Lower lobe of right lung (tissue), 2 donors: ENCODE data around the gene LENG8. TPM values are rescaled to one million over a fixed set of nuclear protein-coding genes. Genes with fewer than 3 reads are reported as not detected.

ENCODE experiments used
- ATAC-seq, 2 donors: fragments of 200-7000 bp; cut with Tn5 transposase; one replicate each; pipeline ENCODE4 v1.9.1; 2020 to 2022; ENCODE audit warnings: mild to moderate bottlenecking in 2 of 2, moderate library complexity in 2 of 2
- DNase-seq: peaks from one replicate; pipeline ENCODE4 v3.0.0-alpha.2; 2020
- H3K27ac ChIP-seq: fragments of 200-600 bp; one replicate; pipeline ENCODE4 v1.8.0; 2022
- H3K27me3 ChIP-seq: fragments of 200-600 bp; one replicate; pipeline ENCODE4 v1.8.0; 2022; ENCODE audit warnings: low read depth
- H3K36me3 ChIP-seq: fragments of 200-600 bp; one replicate; pipeline ENCODE4 v1.8.0; 2022; ENCODE audit warnings: mild to moderate bottlenecking
- H3K4me1 ChIP-seq: fragments of 200-600 bp; one replicate; pipeline ENCODE4 v1.8.0; 2022
- H3K4me3 ChIP-seq: fragments of 200-600 bp; one replicate; pipeline ENCODE4 v1.8.0; 2022; ENCODE audit warnings: mild to moderate bottlenecking
- H3K9me3 ChIP-seq: fragments of 200-600 bp; one replicate; pipeline ENCODE4 v1.8.0; 2022
- intact Hi-C: fragments of 100-400 bp; cut with DNase I; formaldehyde crosslinking; loops from one replicate; pipeline ENCODE4 v1.11.0; 2022
- total RNA-seq: library from RNA; stranded (reverse); fragmentation: NEBNext Ultra II Directional; extraction: Animal tissue kit (Norgen Biotek cat#: 25700); gene quantifications from one replicate; pipeline ENCODE4 v1.2.1, GENCODE V29; 2021
- TF ChIP-seq, protein P1 (sequence below): fragments of 200-600 bp; IDR thresholded peaks from one replicate; pipeline ENCODE4 v1.8.0; 2022; ENCODE audit warnings: antibody characterized with exemption, mild to moderate bottlenecking
- donor health status: DM: no; HTN: yes; CAD: no; lungs with severe emphysema.

The LENG8 gene
- total RNA-seq, 1 donor from 2014 or later: 183 TPM

DNA sequence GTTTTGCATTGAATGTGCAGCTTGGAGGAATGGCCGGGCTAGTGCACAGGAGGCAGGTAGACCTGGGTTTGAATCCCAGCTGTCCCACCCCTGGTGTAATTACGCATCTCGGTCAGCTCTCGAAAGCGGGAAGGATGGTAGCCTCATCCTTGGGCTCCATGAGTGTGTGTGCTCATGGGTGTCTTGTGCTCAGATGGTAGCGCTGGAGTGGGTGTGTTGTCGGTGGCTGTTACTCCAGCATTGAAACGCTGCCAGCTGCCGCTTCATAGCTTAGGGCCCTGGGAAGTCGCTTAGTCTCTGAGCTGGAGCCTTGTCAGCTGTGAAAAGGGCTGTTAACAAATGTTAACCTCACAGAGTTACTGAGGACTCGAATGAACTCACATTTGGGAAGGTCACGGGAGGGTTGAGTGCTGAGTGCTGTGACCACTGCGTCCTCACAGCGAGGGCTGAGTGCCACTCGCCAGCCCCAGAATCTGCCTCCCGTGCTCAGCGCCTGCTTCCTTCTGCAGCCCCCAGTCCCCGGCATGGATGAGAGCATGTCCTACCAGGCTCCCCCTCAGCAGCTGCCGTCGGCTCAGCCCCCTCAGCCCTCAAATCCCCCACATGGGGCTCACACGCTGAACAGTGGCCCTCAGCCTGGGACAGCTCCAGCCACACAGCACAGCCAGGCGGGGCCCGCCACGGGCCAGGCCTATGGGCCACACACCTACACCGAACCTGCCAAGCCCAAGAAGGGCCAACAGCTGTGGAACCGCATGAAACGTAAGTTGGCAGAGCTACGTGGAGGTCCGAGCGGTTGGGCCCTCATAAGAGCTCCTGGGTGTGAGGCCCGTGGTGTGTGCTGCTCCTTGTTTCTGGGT lies 5.2 kb downstream of the LENG8 start:
- Histone ChIP-seq H3K27ac (no peak overlapping the region), H3K4me1 (peaks cover 32% of the 10 kb centered on the region), H3K9me3 (no peaks in the 10 kb centered on the region), H3K36me3 (peaks cover 85% of the 10 kb centered on the region), H3K4me3 (no peak overlapping the region), H3K27me3 (no peaks in the 10 kb centered on the region)
- DNase-seq (no peak), ATAC-seq (no peak)
- intact Hi-C loops: no loop called here
- TF ChIP-seq, protein P1, sequence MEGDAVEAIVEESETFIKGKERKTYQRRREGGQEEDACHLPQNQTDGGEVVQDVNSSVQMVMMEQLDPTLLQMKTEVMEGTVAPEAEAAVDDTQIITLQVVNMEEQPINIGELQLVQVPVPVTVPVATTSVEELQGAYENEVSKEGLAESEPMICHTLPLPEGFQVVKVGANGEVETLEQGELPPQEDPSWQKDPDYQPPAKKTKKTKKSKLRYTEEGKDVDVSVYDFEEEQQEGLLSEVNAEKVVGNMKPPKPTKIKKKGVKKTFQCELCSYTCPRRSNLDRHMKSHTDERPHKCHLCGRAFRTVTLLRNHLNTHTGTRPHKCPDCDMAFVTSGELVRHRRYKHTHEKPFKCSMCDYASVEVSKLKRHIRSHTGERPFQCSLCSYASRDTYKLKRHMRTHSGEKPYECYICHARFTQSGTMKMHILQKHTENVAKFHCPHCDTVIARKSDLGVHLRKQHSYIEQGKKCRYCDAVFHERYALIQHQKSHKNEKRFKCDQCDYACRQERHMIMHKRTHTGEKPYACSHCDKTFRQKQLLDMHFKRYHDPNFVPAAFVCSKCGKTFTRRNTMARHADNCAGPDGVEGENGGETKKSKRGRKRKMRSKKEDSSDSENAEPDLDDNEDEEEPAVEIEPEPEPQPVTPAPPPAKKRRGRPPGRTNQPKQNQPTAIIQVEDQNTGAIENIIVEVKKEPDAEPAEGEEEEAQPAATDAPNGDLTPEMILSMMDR: no peak

DNA sequence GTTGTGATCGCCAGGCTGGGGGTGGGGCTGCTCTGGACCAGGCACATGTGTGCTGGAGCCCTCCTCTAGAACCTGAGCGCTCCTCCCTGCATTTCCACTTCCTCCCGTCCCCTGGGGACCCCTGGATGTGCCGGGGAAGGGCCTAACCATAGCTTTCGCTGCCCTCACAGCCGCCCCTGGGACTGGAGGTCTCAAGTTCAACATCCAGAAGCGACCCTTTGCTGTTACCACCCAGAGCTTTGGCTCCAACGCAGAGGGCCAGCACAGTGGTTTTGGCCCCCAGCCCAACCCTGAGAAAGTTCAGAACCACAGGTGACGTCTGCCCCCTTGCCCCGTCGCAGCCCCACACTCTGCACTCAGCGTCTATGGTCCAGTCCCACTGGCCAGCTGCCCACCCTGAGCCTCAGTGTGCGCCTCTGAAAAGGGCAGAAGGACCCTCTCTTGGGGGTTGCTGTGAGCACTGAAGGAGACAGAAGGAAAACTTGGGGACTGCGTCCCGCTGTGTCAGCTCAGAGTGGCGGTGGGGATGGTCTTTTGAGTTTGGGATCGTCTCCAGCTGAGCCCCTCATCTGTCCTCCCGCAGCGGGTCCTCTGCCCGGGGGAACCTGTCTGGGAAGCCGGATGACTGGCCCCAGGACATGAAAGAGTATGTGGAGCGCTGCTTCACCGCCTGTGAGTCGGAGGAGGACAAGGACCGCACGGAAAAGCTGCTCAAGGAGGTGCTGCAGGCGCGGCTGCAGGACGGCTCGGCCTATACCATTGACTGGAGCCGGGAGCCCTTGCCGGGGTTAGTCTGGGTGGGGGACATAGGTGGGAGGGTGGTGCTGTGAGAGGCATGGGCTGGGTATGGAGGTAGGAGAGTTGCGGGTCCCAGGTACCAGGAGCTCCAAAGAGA lies 6.0 kb downstream of the LENG8 start:
- Histone ChIP-seq H3K9me3 (no peaks in the 10 kb centered on the region), H3K4me1 (peaks cover 38% of the 10 kb centered on the region), H3K36me3 (peaks cover 94% of the 10 kb centered on the region), H3K27ac (no peak overlapping the region), H3K27me3 (no peaks in the 10 kb centered on the region), H3K4me3 (no peak overlapping the region)
- ATAC-seq: no peak
- intact Hi-C loops: no loop called here
- DNase-seq: no peak
- TF ChIP-seq, protein P1: no peak

DNA sequence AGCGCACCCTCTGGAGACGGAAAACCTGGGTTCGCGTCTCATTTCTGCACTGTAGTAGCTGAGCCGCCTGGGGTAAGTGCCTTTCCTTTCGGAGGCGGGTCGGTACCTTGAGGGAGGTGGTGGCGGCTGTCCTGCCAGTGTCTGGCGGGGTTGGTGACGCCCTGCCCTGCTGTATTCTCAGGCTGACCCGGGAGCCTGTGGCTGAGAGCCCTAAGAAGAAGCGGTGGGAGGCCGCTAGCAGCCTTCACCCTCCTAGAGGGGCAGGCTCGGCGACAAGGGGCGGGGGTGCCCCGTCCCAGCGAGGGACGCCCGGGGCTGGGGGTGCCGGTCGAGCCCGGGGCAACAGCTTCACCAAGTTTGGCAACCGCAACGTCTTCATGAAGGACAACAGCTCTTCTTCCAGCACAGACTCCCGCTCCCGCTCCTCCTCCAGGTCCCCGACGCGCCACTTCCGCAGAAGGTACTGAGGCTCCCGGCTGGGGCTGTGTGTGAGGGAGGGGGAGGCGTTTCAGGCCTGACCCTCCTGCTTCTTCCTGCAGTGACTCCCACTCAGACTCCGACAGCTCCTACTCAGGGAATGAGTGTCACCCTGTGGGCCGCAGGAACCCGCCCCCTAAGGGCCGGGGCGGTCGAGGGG lies 6.9 kb downstream of the LENG8 start:
- H3K4me3 ChIP-seq: no peak overlapping the region
- ATAC-seq: no peak
- intact Hi-C loops: no loop called here
- peaks cover 38% of the 10 kb centered on the region for H3K4me1 ChIP-seq
- no peak overlapping the region for H3K27ac ChIP-seq
- TF ChIP-seq, protein P1: no peak
- peaks cover 100% of the 10 kb centered on the region for H3K36me3 ChIP-seq
- no peaks in the 10 kb centered on the region for H3K27me3 ChIP-seq
- no peaks in the 10 kb centered on the region for H3K9me3 ChIP-seq
- no peak for DNase-seq

DNA sequence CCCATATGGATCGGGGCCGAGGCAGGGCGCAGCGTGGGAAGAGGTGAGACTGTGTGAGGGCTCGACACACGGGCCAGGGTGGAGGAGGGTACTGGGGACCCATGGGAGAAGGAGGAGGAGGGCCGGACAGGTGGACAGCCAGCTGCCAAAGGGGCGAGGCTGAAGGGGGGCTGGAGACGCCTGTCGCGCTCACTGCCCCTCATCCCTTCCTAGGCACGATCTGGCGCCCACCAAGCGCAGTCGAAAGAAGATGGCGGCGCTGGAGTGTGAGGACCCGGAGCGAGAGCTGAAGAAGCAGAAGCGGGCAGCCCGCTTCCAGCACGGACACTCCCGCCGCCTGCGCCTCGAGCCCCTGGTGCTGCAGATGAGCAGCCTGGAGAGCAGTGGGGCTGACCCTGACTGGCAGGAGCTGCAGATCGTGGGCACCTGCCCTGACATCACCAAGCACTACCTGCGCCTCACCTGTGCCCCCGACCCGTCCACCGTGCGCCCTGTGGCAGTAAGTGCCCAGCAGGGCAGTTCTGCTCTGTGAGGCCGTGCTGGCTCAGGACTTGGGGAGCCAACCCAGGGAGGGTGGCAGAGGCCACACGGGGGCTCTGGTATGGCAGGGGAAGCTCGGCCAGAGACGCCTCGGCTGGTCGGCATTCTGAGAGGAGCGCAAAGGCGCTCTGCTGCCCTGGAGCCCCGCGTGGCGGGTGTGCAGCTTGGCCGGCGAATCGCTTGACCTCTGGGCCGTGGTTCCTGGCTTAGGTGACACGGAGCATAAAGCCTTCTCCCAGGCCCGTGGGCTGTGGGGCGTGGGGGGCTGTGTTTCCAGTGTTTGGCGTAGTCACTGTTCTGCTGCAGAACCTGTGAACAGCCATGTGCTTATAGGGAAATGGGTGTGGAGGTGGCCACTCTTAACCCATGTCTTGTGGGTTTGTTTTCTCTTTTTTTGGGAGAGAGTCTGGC lies 7.7 kb downstream of the LENG8 start:
- TF ChIP-seq, protein P1: no peak
- peaks cover 38% of the 10 kb centered on the region for H3K4me1 ChIP-seq
- no peaks in the 10 kb centered on the region for H3K9me3 ChIP-seq
- no peak overlapping the region for H3K4me3 ChIP-seq
- no peaks in the 10 kb centered on the region for H3K27me3 ChIP-seq
- ATAC-seq (no peak), DNase-seq (no peak)
- peaks cover 100% of the 10 kb centered on the region for H3K36me3 ChIP-seq
- intact Hi-C loops: no loop called here
- no peak overlapping the region for H3K27ac ChIP-seq
